ENCODE measurements around the gene GIN1. TPM values are rescaled to one million over a fixed set of nuclear protein-coding genes. Genes with fewer than 3 reads are reported as not detected.

Gene GIN1
- total and polyA plus RNA-seq, 10 of the 15 experiments (the other 5 are each of a cell fraction or from before 2014, with no cell fraction given) = 3.3 to 9.7 (median 6.8) TPM

DNA sequence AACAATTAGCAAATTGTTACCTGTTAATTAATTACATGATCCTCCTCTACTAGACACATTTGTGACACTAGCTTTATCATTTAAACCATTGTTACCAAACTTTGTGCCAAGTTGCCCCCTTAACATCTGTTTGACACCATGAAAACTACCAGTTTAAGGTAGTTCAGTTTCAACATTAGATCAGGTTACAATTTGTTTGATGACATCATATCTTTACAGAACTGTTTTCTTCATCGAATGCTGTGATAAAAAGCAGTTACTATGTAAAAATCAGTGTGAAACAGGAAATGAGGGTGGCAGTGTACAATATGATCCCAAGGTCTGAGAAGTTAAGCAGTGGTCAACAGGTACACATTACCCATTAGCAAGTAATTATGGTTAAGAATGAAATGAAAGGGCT lies 17.7 kb downstream of the GIN1 start:
- BruUV-seq (replicated peaks) = no TSS peak
- in situ Hi-C loops (cut with MboI) = no loop called here
- Histone ChIP-seq H3K27ac (ENCODE audit: control insufficient read depth, insufficient read depth) (no peak overlapping the region), H3K4me3 (no peak overlapping the region), H3K36me3 (ENCODE audit: control insufficient read depth in 2 of 2, insufficient read depth in 2 of 2, low read length in 1 of 2) (no peaks in the 10 kb centered on the region; a peak in 1 of 4 replicates), H3K4me1 (ENCODE audit: control insufficient read depth, insufficient read depth, low read length) (no peaks in the 10 kb centered on the region), H3K79me2 (ENCODE audit: control insufficient read depth, insufficient read depth, low read length) (no peaks in the 10 kb centered on the region), H4K20me1 (ENCODE audit: control insufficient read depth, insufficient read depth) (no peaks in the 10 kb centered on the region), H3K4me2 (ENCODE audit: control insufficient read depth, insufficient read depth) (no peak overlapping the region), H3K9me3 (replicated peaks; ENCODE audit: control insufficient read depth, insufficient read depth, low read length) (no peaks in the 10 kb centered on the region), H2AFZ (ENCODE audit: control insufficient read depth, low read depth, low read length) (no peak overlapping the region), H3K9ac (ENCODE audit: control insufficient read depth, insufficient read depth, low read length) (no peak overlapping the region), H3K27me3 (replicated peaks in 1 of 2; ENCODE audit: control insufficient read depth in 2 of 2, insufficient read depth in 2 of 2, low read length in 1 of 2) (no peaks in the 10 kb centered on the region)
- RAD21 ChIA-PET (ENCODE audit: unreplicated experiment) = no interaction called here
- TF ChIP-seq SMARCA5 (IDR thresholded peaks at IDR 0.05) = no peak
- no peak for TF ChIP-seq RELA (IDR thresholded peaks at IDR 0.05; ENCODE audit: borderline replicate concordance, partially characterized antibody)
- no peak for TF ChIP-seq HDAC2 (IDR thresholded peaks at IDR 0.05)
- TF ChIP-seq ATF7 (IDR thresholded peaks at IDR 0.05; ENCODE audit: low read depth) = 0 out of 2 replicates have a peak, but pooled peaks have one; percentile 42
- intact Hi-C loops (cut with micrococcal nuclease; ENCODE audit: unreplicated experiment) = no loop called here
- no peak for ATAC-seq
- SMC1A ChIA-PET (ENCODE audit: uncharacterized antibody, unreplicated experiment) = interaction anchor here (0.8 to 1.3 kb wide), 2 partner anchors 40 to 346 kb away, joined by 3 read pairs; no protein-coding TSS in a partner anchor
- WGBS (ENCODE audit: insufficient coverage, insufficient replicate concordance, low lambda C conversion rate, missing lambda C conversion rate) = 100% methylated on average over 1 of the region's 1 CpG
- FAIRE-seq = no peak
- DNase-seq (ENCODE audit: low read depth, low spot score) = no peak
- POLR2A ChIA-PET = no interaction called here
- CTCF ChIA-PET = interaction anchor here (1.0 kb wide), 2 partner anchors 14 to 421 kb away, joined by 3 read pairs; no protein-coding TSS in a partner anchor

DNA sequence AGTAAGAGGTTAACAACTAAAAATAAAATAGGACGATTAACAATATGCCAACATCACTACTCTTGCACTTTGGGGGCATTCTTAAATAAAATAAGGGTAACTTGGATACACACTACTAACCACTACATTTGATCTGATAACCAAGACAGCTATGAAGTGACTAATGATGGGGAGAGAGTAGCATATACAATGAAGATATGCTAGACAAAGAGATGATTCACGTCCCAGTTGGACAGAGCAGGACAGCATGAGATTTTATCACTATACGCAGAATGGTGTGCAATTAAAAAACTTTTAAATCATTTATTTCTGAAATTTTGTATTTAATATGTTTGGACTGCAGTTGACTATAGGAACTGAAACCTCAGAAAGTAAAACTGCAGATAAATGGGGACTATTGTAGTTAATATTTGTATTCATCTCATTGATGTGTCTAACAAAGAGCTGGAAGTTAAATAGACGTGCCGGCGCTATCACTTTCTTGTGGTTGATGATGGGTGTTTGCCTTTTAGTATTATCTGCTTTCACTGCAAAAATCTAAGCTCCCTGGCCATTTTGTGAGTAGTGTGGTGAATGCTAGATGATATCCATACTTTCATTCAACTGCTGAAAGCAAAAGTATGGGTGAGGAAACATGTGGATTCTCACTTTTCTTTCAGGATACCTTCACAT lies 18.7 kb downstream of the GIN1 start:
- intact Hi-C loops (cut with micrococcal nuclease; ENCODE audit: unreplicated experiment) = no loop called here
- DNase-seq (ENCODE audit: low read depth, low spot score) (no peak), ATAC-seq (no peak), FAIRE-seq (no peak)
- H3K4me1 ChIP-seq (ENCODE audit: control insufficient read depth, insufficient read depth, low read length) = no peaks in the 10 kb centered on the region
- CTCF ChIA-PET = interaction anchor here (1.0 kb wide), 2 partner anchors 15 to 420 kb away, joined by 3 read pairs; no protein-coding TSS in a partner anchor
- H3K9me3 ChIP-seq (replicated peaks; ENCODE audit: control insufficient read depth, insufficient read depth, low read length) = no peaks in the 10 kb centered on the region
- no peaks in the 10 kb centered on the region for H3K27me3 ChIP-seq (replicated peaks in 1 of 2; ENCODE audit: control insufficient read depth in 2 of 2, insufficient read depth in 2 of 2, low read length in 1 of 2)
- H4K20me1 ChIP-seq (ENCODE audit: control insufficient read depth, insufficient read depth) = no peaks in the 10 kb centered on the region
- H3K4me3 ChIP-seq = no peak overlapping the region
- POLR2A ChIA-PET = no interaction called here
- in situ Hi-C loops (cut with MboI) = no loop called here
- RAD21 ChIA-PET (ENCODE audit: unreplicated experiment) = no interaction called here
- H3K27ac ChIP-seq (ENCODE audit: control insufficient read depth, insufficient read depth) = no peak overlapping the region
- no peak overlapping the region for H3K9ac ChIP-seq (ENCODE audit: control insufficient read depth, insufficient read depth, low read length)
- 98% methylated on average over 6 of the region's 6 CpGs for WGBS (ENCODE audit: insufficient coverage, insufficient replicate concordance, low lambda C conversion rate, missing lambda C conversion rate)
- no peaks in the 10 kb centered on the region for H3K36me3 ChIP-seq (ENCODE audit: control insufficient read depth in 2 of 2, insufficient read depth in 2 of 2, low read length in 1 of 2)
- SMC1A ChIA-PET (ENCODE audit: uncharacterized antibody, unreplicated experiment) = interaction anchor here (0.6 kb wide), 1 partner anchor 201 kb away, joined by 4 read pairs; no protein-coding TSS in a partner anchor
- no peaks in the 10 kb centered on the region for H3K79me2 ChIP-seq (ENCODE audit: control insufficient read depth, insufficient read depth, low read length)
- no peak for TF ChIP-seq LARP7 (IDR thresholded peaks at IDR 0.05)
- no peak for TF ChIP-seq SREBF1 (IDR thresholded peaks at IDR 0.05; ENCODE audit: low read length)
- TF ChIP-seq DPF2 (IDR thresholded peaks at IDR 0.05) = no peak
- no peak for TF ChIP-seq EED (IDR thresholded peaks at IDR 0.05; ENCODE audit: low read depth)
- no peak for TF ChIP-seq MEF2B (IDR thresholded peaks at IDR 0.05; ENCODE audit: partially characterized antibody, poor library complexity, severe bottlenecking)
- TF ChIP-seq CEBPB (IDR thresholded peaks at IDR 0.05; ENCODE audit: borderline replicate concordance in 1 of 2, low read depth in 2 of 2, low read length in 2 of 2) = no peak
- no peak overlapping the region for H2AFZ ChIP-seq (ENCODE audit: control insufficient read depth, low read depth, low read length)
- H3K4me2 ChIP-seq (ENCODE audit: control insufficient read depth, insufficient read depth) = no peak overlapping the region
- no TSS peak for BruUV-seq (replicated peaks)
